GM10266 (cell line): ENCODE results near the gene IL22RA2.

ENCODE experiments used
- DNase-seq: peaks from one replicate; pipeline ENCODE4 v3.0.0; 2012; ENCODE audit errors: extremely low spot score
- CTCF ChIP-seq: IDR thresholded peaks from 2 replicates; pipeline ENCODE4 v1.5.1; 2012; ENCODE audit warnings: mild to moderate bottlenecking, low read depth; ENCODE audit not compliant: control insufficient read depth, insufficient read depth; ENCODE audit errors: missing control alignments

The IL22RA2 gene

GRCh38 chr6:137188855-137189254 lies 15.4 kb upstream of the IL22RA2 start:
- no peak for DNase-seq

GRCh38 chr6:137185290-137185689 lies 11.8 kb upstream of the IL22RA2 start:
- DNase-seq, result no peak
- TF ChIP-seq CTCF, result no peak

More at GRCh38 chr6:137188855-137189254, 15.4 kb upstream of the IL22RA2 start:
- TF ChIP-seq CTCF, result no peak

- no peak for TF ChIP-seq CTCF
- no peak for DNase-seq
Observed at GRCh38 chr6:137182654-137183073, 9.2 kb upstream of the IL22RA2 start.

GRCh38 chr6:137181891-137182653 lies 8.6 kb upstream of the IL22RA2 start:
- no peak for TF ChIP-seq CTCF
- DNase-seq, result no peak

- no peak for DNase-seq
- no peak for TF ChIP-seq CTCF
Observed at GRCh38 chr6:137177611-137178010, 4.2 kb upstream of the IL22RA2 start.

- no peak for DNase-seq
- TF ChIP-seq CTCF, result no peak
Observed at GRCh38 chr6:137176729-137177128, 3.3 kb upstream of the IL22RA2 start.

GRCh38 chr6:137175868-137176245 lies 2.4 kb upstream of the IL22RA2 start:
- DNase-seq, result no peak

More at GRCh38 chr6:137175868-137176245, 2.4 kb upstream of the IL22RA2 start:
- no peak for TF ChIP-seq CTCF
